ENCODE measurements around the gene CHAMP1. TPM values are rescaled to one million over a fixed set of nuclear protein-coding genes. Genes with fewer than 3 reads are reported as not detected.

CHAMP1 gene
- total RNA-seq, 2 donors from 2014 or later: 29.2 to 40.5 TPM

- ATAC-seq: no peak
- H3K36me3 Mint-ChIP-seq: peaks cover 26 to 34% of the 10 kb centered on the region in 2 donors
- no peaks in the 10 kb centered on the region for H3K9me3 Mint-ChIP-seq
- peak overlapping the region in 1 of 2 donors; percentile 47 for H3K27ac Mint-ChIP-seq
- no peak for DNase-seq (ENCODE audit: low spot score in 2 of 2)
Observed at GRCh38 chr13:114286808-114287207, 27.5 kb upstream of the CHAMP1 start.

GRCh38 chr13:114288157-114288591 lies 26.1 kb upstream of the CHAMP1 start:
- Mint-ChIP-seq H3K36me3 (peaks cover 32 to 48% of the 10 kb centered on the region in 2 donors), H3K9me3 (no peaks in the 10 kb centered on the region), H3K27ac (peak overlapping the region; percentile 45 to 76)
- DNase-seq (ENCODE audit: low spot score in 2 of 2) (no peak), ATAC-seq (no peak)

GRCh38 chr13:114296448-114296847 lies 17.9 kb upstream of the CHAMP1 start:
- H3K36me3 Mint-ChIP-seq: peaks cover 20 to 26% of the 10 kb centered on the region in 2 donors
- H3K27ac Mint-ChIP-seq: peak overlapping the region in 1 of 2 donors; percentile 25
- no peaks in the 10 kb centered on the region for H3K9me3 Mint-ChIP-seq
- DNase-seq (ENCODE audit: low spot score in 2 of 2) (no peak), ATAC-seq (no peak)

- no peak for ATAC-seq
- DNase-seq (ENCODE audit: low spot score in 2 of 2): no peak
- Mint-ChIP-seq H3K27ac (peak overlapping the region in 1 of 2 donors; percentile 34), H3K9me3 (no peaks in the 10 kb centered on the region), H3K36me3 (peaks cover 24 to 26% of the 10 kb centered on the region in 2 donors)
Observed at GRCh38 chr13:114296902-114297301, 17.4 kb upstream of the CHAMP1 start.

GRCh38 chr13:114298866-114299265 lies 15.4 kb upstream of the CHAMP1 start:
- ATAC-seq (no peak), DNase-seq (ENCODE audit: low spot score in 2 of 2) (no peak)
- Mint-ChIP-seq H3K9me3 (no peaks in the 10 kb centered on the region), H3K27ac (no peak overlapping the region), H3K36me3 (peaks cover 14 to 17% of the 10 kb centered on the region in 2 donors)

- Mint-ChIP-seq H3K9me3 (no peaks in the 10 kb centered on the region), H3K27ac (no peak overlapping the region), H3K36me3 (peaks cover 14 to 22% of the 10 kb centered on the region in 2 donors)
- ATAC-seq (no peak), DNase-seq (ENCODE audit: low spot score in 2 of 2) (no peak)
Observed at GRCh38 chr13:114299604-114300305, 14.5 kb upstream of the CHAMP1 start.

GRCh38 chr13:114303700-114304327 lies 10.5 kb upstream of the CHAMP1 start:
- Mint-ChIP-seq H3K9me3 (no peaks in the 10 kb centered on the region), H3K36me3 (peaks cover 8 to 17% of the 10 kb centered on the region in 2 donors), H3K27ac (peak overlapping the region in 1 of 2 donors; percentile 86)
- no peak for DNase-seq (ENCODE audit: low spot score in 2 of 2)
- no peak for ATAC-seq

- Mint-ChIP-seq H3K27ac (no peak overlapping the region), H3K36me3 (peaks cover 8 to 13% of the 10 kb centered on the region in 2 donors), H3K9me3 (no peaks in the 10 kb centered on the region)
- DNase-seq (ENCODE audit: low spot score in 2 of 2): no peak
- no peak for ATAC-seq
Observed at GRCh38 chr13:114304346-114305034, 9.8 kb upstream of the CHAMP1 start.

- H3K27ac Mint-ChIP-seq: no peak overlapping the region
- ATAC-seq: no peak
- no peaks in the 10 kb centered on the region for H3K9me3 Mint-ChIP-seq
- DNase-seq (ENCODE audit: low spot score in 2 of 2): no peak
- peaks cover 0 to 12% of the 10 kb centered on the region in 2 donors for H3K36me3 Mint-ChIP-seq
Observed at GRCh38 chr13:114309086-114309485, 5.2 kb upstream of the CHAMP1 start.

- no peak overlapping the region for H3K27ac Mint-ChIP-seq
- ATAC-seq (no peak), DNase-seq (ENCODE audit: low spot score in 2 of 2) (no peak)
- peaks cover 3 to 9% of the 10 kb centered on the region in 2 donors for H3K36me3 Mint-ChIP-seq
- no peaks in the 10 kb centered on the region for H3K9me3 Mint-ChIP-seq
Observed at GRCh38 chr13:114309806-114310410, 4.4 kb upstream of the CHAMP1 start.

- DNase-seq (ENCODE audit: low spot score in 2 of 2) (no peak), ATAC-seq (no peak)
- H3K36me3 Mint-ChIP-seq: peaks cover 11 to 17% of the 10 kb centered on the region in 2 donors
- no peaks in the 10 kb centered on the region for H3K9me3 Mint-ChIP-seq
- no peak overlapping the region for H3K27ac Mint-ChIP-seq
Observed at GRCh38 chr13:114310956-114311355, 3.3 kb upstream of the CHAMP1 start.

- DNase-seq (ENCODE audit: low spot score in 2 of 2) (no peak), ATAC-seq (no peak)
- H3K9me3 Mint-ChIP-seq: no peaks in the 10 kb centered on the region
- H3K27ac Mint-ChIP-seq: no peak overlapping the region
- peaks cover 11 to 17% of the 10 kb centered on the region in 2 donors for H3K36me3 Mint-ChIP-seq
Observed at GRCh38 chr13:114311387-114311786, 2.9 kb upstream of the CHAMP1 start.

GRCh38 chr13:114311908-114312307 lies 2.4 kb upstream of the CHAMP1 start:
- ATAC-seq (no peak), DNase-seq (ENCODE audit: low spot score in 2 of 2) (no peak)
- no peaks in the 10 kb centered on the region for H3K9me3 Mint-ChIP-seq
- H3K36me3 Mint-ChIP-seq: peaks cover 11 to 17% of the 10 kb centered on the region in 2 donors
- no peak overlapping the region for H3K27ac Mint-ChIP-seq

- no peaks in the 10 kb centered on the region for H3K9me3 Mint-ChIP-seq
- peaks cover 11 to 17% of the 10 kb centered on the region in 2 donors for H3K36me3 Mint-ChIP-seq
- peak; percentile 69 to 75 for ATAC-seq
- peak in 1 of 2 donors; percentile 48 for DNase-seq (ENCODE audit: low spot score in 2 of 2)
- peak overlapping the region; percentile 99 for H3K27ac Mint-ChIP-seq
Observed at GRCh38 chr13:114313061-114313860, 1.0 kb upstream of the CHAMP1 start.

GRCh38 chr13:114315074-114315785 lies 927 bp downstream of the CHAMP1 start:
- peak overlapping the region; percentile 90 to 94 for H3K27ac Mint-ChIP-seq
- peak in 1 of 2 donors; percentile 3 for ATAC-seq

More at GRCh38 chr13:114315074-114315785, 927 bp downstream of the CHAMP1 start:
- Mint-ChIP-seq H3K36me3 (peaks cover 17 to 26% of the 10 kb centered on the region in 2 donors), H3K9me3 (no peaks in the 10 kb centered on the region)
- no peak for DNase-seq (ENCODE audit: low spot score in 2 of 2)
